BE2C (cell line): ENCODE results near the gene TESK2. TPM values are rescaled to one million over a fixed set of nuclear protein-coding genes. Genes with fewer than 3 reads are reported as not detected.
A peak's percentile ranks its signal among the peaks of the same experiment; 100 is the strongest.

Experiments used
- DNase-seq: peaks from one replicate; pipeline ENCODE4 v3.0.0-alpha.2; 2020
- H3K27me3 ChIP-seq: fragments of 250-450 bp; sonication (Bioruptor Pico); 2 replicates; pipeline ENCODE4 v1.5.1; 2020; ENCODE audit warnings: mild to moderate bottlenecking
- H3K36me3 ChIP-seq: fragments of 250-450 bp; sonication (Bioruptor Pico); 2 replicates; pipeline ENCODE4 v1.5.1; 2020; ENCODE audit warnings: mild to moderate bottlenecking
- H3K4me1 ChIP-seq: fragments of 250-450 bp; sonication (Bioruptor Pico); 2 replicates; pipeline ENCODE4 v1.5.1; 2020
- H3K4me3 ChIP-seq: 2 replicates; pipeline ENCODE4 v1.5.1; 2011; ENCODE audit warnings: low read depth, low read length
- H3K9me3 ChIP-seq: fragments of 250-450 bp; sonication (Bioruptor Pico); 2 replicates; pipeline ENCODE4 v1.5.1; 2020
- CTCF ChIP-seq: IDR thresholded peaks from 2 replicates; pipeline ENCODE4 v1.5.1; 2012; ENCODE audit warnings: mild to moderate bottlenecking, low read depth, low read length
- polyA plus RNA-seq: library from polyadenylated mRNA; unstranded; fragments of >200 nt; gene quantifications from one replicate; pipeline ENCODE4 v1.2.1, GENCODE V29; 2012; ENCODE audit warnings: low read depth, missing spikeins; ENCODE audit not compliant: insufficient read length, insufficient read depth

Gene TESK2
- polyA plus RNA-seq: not detected

GRCh38 chr1:45490626-45491486 is at the start of gene TESK2:
TESK2 (minus strand) TSS chr1:45491163; CDS start chr1:45457785, 33,378 bp downstream.
- peak; percentile 88 for DNase-seq
- no peaks in the 10 kb centered on the region for H3K4me1 ChIP-seq
- TF ChIP-seq CTCF: no peak
- no peaks in the 10 kb centered on the region for H3K9me3 ChIP-seq
- H3K36me3 ChIP-seq: no peaks in the 10 kb centered on the region
- H3K4me3 ChIP-seq: peak within 1 kb of the TSS; percentile 50
- peaks cover 16% of the 10 kb centered on the region for H3K27me3 ChIP-seq

- no peak for DNase-seq
- Histone ChIP-seq H3K4me1 (no peaks in the 10 kb centered on the region), H3K4me3 (no peak overlapping the region), H3K27me3 (no peaks in the 10 kb centered on the region), H3K9me3 (no peaks in the 10 kb centered on the region), H3K36me3 (no peaks in the 10 kb centered on the region)
- no peak for TF ChIP-seq CTCF
Observed at GRCh38 chr1:45536886-45537285, 45.9 kb upstream of the TESK2 start.

- no peaks in the 10 kb centered on the region for H3K4me1 ChIP-seq
- no peak overlapping the region for H3K4me3 ChIP-seq
- no peak for TF ChIP-seq CTCF
- no peaks in the 10 kb centered on the region for H3K27me3 ChIP-seq
- H3K9me3 ChIP-seq: no peaks in the 10 kb centered on the region
- no peaks in the 10 kb centered on the region for H3K36me3 ChIP-seq
- DNase-seq: no peak
Observed at GRCh38 chr1:45535988-45536766, 45.2 kb upstream of the TESK2 start.

GRCh38 chr1:45531873-45532272 is 40.9 kb upstream of the TESK2 start:
- Histone ChIP-seq H3K27me3 (no peaks in the 10 kb centered on the region), H3K4me3 (no peak overlapping the region), H3K9me3 (no peaks in the 10 kb centered on the region), H3K4me1 (no peaks in the 10 kb centered on the region), H3K36me3 (no peaks in the 10 kb centered on the region)
- TF ChIP-seq CTCF: no peak
- no peak for DNase-seq

GRCh38 chr1:45530632-45531135 is 39.7 kb upstream of the TESK2 start:
- no peaks in the 10 kb centered on the region for H3K36me3 ChIP-seq
- no peak for DNase-seq
- no peaks in the 10 kb centered on the region for H3K9me3 ChIP-seq
- no peak overlapping the region for H3K4me3 ChIP-seq
- TF ChIP-seq CTCF: no peak
- no peaks in the 10 kb centered on the region for H3K27me3 ChIP-seq
- no peaks in the 10 kb centered on the region for H3K4me1 ChIP-seq
